GM21619 (cell line): ENCODE measurements around the gene CFAP69.
"Not testable (repeated sequence)": the region's sequence is repeated elsewhere in the genome, so short reads cannot be mapped to it uniquely, and the experiment has no call there.

Source experiments
- ATAC-seq: cut with Tn5 transposase; IDR thresholded peaks from one replicate; pipeline ENCODE4 v1.9.1; 2021; ENCODE audit not compliant: unreplicated experiment

The CFAP69 gene

DNA sequence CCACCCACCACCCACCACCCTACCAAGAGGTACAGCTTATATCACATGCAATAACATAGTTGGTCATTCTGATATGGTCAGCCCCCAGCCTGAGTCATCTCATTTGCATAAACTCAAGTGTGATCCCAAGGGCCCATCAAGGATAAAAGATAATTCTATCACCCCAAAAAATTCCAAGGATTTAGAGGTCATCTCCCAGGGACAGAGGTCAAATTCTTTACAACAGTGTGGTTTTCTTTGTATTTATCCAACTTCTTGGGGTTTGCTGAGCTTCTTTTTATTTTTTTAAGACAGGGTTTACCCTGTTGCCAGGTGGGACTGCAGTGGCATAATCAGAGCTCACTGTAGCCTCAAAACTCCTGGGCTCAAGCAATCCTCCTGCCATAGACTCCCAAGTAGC lies 92.1 kb downstream of the CFAP69 start:
- ATAC-seq, result no peak

DNA sequence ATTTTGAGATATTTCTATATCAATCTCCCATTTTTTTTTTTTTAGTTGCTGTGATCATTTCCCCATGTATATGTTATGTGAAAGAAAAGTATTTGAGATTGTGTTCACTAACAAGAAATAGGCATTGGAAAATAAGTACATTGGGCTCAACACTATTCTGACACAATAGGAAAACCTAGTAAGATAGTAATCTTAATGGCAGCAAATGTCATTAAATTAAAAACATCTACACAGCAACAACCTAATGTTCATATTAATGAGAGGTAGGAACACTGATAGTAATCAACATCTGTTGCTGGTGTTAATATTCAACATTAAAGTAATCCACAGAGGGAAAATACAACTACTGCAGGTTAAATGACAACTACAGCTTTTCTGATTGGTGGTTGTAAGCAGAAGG lies 100.0 kb downstream of the CFAP69 start:
- ATAC-seq, result no peak

DNA sequence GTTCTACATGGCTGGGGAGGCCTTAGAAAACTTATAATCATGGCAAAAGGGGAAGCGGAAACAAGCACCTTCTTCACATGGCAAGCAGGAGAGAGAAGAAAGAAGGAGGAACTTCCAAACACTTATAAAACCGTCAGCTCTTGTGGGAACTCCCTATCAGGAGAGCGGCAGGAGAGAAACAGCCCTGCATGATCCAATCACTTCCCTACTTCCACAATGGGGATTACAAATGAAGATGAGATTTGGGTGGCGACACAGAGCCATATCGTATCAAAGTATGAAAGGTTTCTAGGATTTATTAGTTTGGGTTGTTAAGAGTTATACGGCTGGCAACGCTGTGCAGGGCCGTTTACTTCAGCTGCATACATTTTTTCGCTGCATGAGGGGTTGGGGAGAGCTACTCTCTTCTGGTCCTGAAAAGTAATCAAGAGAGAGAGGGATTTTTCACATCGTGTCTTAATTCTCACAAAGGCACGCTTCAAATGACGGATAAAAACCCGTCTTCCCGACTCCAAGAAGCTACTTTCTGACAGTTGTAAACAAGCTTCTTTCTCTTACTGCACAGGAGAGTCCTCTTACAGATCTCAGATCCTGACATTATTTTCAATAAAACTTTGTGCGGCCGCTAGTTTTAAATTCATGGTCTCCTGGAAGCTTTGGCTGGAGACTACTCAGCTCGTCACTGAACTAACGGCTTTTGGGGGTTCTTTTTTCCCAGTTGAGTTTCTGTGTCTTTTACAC lies 100.8 kb downstream of the CFAP69 start:
- ATAC-seq, result peak; percentile 2

DNA sequence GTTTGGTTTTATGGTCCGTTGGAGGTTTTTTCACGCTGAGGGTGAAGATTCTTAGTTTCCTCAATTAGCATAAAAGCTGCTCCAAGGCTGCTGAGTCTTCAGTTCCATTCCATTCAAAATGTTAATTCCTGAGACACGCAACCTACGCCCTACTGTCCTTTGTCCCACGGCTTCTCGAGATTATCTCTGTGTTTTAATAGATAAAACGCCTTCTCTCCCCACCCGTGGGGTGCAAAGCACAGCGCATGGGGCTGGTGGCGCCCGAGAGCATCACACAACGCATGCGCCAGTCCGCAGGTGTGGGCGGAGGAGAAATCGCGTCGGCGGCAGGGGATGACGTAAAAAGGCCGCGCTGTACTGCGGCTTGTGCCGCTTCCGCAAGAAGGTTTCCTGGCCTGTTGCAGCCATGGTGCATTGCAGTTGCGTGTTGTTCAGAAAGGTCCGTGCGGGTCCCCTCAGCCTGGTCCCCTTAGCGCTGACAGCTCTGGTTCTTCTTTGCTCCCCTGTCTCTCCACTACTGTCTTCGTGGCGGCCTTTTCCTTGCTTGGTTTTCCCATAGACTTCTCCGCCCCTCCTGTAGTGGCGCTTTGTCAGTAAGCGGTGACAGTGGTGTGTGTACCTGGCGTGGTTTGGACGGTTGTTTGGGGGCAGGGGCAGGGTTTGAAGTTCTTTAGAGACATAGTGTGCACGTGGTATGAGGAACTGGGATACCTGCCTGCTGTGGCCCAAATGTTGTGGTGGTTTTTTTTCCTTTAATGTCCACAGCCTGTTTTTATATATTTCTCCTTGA lies 101.6 kb downstream of the CFAP69 start, which contains the start of gene GTPBP10:
Gene GTPBP10, plus strand, starts transcription at position 381 of the 790 bp plus-strand sequence. Its CDS starts 26 bp downstream, at position 407.
- peak; percentile 95 for ATAC-seq

DNA sequence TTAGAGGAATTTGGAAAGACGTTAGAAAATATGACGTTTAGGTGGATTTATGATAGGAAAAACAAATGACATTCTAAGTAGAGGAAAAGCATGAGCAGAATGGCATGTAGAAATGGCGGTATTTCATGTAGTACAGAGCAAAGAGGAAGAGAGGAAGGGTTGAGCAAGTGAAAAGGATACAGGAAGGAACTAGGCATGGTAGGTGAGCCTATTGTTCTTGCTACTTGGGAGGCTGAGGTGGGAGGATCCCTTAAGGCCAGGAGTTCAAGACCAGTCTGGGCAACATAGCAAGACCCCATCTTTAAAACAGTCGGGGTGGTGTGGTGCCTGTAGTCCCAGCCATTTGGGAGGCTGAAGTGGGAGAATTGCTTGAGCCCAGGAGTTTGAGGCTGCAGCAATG lies 102.8 kb downstream of the CFAP69 start:
- ATAC-seq, result no peak

DNA sequence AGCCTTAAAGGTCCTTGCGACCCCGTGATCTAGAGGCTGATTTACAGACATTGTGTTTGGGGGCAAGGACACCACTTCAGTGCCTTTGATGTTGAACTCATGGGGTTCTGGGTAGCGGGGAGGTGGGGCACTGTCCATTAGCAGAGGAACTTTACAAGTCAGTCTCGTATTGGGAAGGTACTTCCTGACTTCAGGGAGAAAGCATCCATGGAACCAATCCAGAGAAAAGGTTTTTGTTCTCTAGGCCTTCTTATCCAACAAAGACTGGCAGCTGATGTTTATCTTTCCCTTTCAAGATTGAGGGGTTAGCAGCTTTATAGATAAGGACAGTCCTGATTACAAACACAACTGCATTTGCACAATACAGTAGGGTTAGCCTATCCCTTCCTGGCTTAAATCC lies 104.3 kb downstream of the CFAP69 start:
- ATAC-seq, result no peak

DNA sequence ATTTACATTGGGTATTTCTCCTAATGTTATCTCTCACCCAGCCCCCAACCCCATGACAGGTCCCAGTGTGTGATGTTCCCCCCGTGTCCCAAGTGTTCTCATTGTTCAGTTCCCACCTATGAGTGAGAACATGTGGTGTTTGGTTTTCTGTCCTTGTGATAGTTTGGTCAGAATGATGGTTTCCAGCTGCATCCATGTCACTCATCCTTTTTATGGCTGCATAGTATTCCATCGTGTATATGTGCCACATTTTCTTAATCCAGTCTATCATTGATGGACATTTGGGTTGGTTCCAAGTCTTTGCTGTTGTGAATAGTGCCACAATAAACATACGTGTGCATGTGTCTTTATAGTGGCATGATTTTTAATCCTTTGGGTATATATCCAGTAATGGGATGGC lies 105.1 kb downstream of the CFAP69 start:
- ATAC-seq, result not testable (repeated sequence)

DNA sequence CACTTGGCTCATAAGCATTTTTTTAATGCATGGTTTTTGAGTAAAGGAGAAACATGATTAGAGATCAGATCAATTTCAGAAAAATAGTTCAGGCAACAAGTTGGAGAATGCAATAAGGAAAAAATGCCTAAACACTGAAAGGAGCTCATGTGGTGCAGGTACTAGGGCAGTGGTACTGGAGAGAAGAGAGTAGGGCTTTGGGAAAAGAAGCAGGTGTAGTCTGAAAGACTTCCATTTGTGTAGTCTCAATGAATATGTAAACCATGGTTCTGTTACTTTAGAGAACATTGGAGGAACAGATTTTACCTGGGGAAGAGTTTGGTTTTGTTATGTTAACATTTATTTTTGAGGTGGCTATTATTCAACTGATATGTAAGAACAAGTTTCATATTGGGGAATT lies 107.0 kb downstream of the CFAP69 start:
- ATAC-seq, result no peak
